NCI-H82 (cell line): ENCODE measurements around the gene IER3IP1.
"Not testable (repeated sequence)": the region's sequence is repeated elsewhere in the genome, so short reads cannot be mapped to it uniquely, and the experiment has no call there.

Experiments used
- DNase-seq: peaks from one replicate; lab custom pipeline; 2025; lab: John Stamatoyannopoulos, UW

Gene IER3IP1

DNA sequence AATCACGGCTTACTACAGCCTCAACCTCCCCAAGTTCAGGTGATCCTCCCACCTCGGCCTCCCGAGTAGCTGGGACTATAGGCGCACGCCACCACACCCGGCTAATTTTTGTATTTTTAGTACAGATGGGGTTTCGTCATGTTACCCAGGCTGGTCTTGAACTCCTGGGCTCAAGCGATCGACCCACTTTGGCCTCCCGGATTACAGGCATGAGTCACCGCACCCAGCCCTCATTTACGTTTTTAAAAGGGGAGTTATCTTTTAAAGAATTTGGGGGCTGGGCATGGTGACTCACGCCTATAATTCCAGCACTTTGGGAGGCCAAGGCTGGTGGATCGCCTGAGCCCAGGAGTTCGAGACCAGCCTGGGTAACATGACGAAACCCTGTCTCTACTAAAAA lies 17.8 kb downstream of the IER3IP1 start:
- not testable (repeated sequence) for DNase-seq

GRCh38 chr18:47151439-47151838 lies 24.7 kb downstream of the IER3IP1 start:
- no peak for DNase-seq

DNA sequence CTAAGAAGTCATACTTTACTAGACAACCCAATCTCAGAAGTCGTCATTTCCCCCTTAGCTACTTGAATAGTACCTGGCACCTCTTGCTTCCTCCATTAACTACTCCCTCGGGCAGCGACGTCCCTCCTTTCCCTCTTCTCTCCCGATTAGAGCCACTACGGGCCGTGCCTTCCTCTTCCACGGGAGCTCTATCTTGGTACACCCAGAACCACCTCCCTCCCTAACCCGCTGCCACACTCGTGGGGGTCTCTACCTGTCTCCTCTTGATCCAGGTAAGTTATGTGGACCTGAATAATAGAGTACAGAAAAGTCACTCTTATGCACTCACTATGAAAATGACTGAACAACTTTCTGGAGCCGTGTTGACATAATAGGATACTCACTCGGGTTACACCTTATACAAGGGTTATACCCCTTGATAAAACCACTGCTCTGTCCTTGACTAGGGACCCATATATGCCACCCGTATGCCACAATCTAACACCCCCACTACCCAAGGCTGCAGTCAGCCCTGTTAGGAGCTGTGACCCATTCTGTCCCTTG lies 25.3 kb downstream of the IER3IP1 start:
- DNase-seq: peak; percentile 52

GRCh38 chr18:47150029-47150823 lies 25.9 kb downstream of the IER3IP1 start, which contains the start of gene HDHD2:
TSS of gene HDHD2 (minus strand) at chr18:47150500. CDS start at chr18:47136439, 14,061 bp downstream.
- DNase-seq: peak; percentile 84

GRCh38 chr18:47149457-47150028 lies 26.6 kb downstream of the IER3IP1 start:
- peak; percentile 41 for DNase-seq

GRCh38 chr18:47146206-47146605 lies 30.0 kb downstream of the IER3IP1 start:
- no peak for DNase-seq

GRCh38 chr18:47143899-47144485 lies 32.2 kb downstream of the IER3IP1 start:
- DNase-seq: no peak

GRCh38 chr18:47143153-47143552 lies 33.0 kb downstream of the IER3IP1 start:
- no peak for DNase-seq

DNA sequence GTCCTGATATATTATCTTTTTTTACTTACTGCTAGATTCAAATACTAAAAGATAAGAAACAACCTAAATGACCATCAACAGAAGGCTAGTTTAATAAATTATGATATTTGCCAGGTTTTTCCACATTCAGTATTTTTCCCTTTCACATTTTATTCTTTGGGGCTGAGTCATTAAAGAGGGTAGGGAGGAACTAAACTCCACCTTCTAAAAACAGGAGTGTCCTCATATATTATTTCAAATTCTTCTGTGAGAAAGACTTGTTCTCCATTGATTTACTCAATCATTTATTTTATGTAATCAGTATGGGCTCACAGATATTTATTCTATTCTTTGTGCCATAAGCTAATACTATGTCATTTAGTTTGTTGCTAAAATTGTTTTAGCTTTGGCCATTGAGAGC lies 34.9 kb downstream of the IER3IP1 start:
- DNase-seq: no peak

GRCh38 chr18:47121146-47121545 lies 55.0 kb downstream of the IER3IP1 start:
- DNase-seq: no peak

GRCh38 chr18:47120428-47120827 lies 55.7 kb downstream of the IER3IP1 start:
- DNase-seq: no peak

DNA sequence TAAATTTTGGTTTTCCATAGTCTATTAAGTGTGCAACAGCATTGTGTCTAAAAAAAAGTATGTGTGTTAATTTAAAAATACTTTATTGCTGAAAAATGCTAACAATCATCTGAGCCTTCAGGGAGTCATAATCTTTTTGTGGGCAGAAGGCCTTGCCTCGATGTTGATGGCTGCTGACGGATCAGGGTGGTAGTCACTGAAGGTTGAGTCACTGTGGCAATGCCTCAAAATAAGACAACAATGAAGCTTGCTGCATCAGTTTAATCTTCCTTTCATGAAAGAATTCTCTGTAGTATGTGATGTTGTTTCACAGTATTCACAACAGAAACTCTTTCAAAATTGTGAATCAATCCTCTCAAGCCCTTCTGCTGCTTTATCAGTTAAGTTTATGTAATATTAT lies 57.2 kb downstream of the IER3IP1 start:
- DNase-seq: no peak

- no peak for DNase-seq
Observed at GRCh38 chr18:47115205-47115604, 61.0 kb downstream of the IER3IP1 start.

DNA sequence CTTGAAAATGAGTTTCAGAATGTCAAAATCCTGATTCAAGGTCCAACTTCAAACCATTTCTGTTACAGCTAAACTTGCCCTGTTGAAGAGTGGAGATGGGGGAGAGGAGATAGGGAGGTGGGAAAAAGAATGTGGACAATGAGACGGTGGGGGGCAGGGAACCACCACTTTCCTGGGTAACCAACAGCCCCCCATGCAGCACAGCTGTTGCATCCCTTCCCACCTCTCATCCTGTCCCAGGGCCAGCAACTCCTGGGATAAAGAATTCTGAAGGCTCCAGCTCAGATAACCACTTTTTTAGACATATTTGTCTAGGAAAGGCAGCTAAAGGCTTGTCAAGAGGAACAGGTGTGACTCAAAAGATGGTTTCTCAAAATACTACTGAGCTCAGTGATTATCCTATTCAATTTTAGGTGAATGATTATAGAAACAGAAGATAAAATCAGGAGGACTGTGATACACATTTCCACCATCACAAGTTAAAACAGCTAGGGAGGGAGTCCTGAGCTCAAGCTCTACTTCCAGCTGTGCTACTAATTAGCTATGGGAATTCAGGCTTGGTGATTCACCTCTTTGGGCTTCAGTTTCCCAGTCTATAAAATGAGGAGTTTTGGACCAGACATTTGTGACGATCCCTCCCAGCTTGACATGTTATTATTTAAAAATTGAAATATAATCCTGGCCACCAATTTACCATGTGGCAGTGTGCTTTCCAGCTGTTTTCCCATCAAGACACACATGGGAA lies 62.2 kb downstream of the IER3IP1 start:
- DNase-seq: no peak

DNA sequence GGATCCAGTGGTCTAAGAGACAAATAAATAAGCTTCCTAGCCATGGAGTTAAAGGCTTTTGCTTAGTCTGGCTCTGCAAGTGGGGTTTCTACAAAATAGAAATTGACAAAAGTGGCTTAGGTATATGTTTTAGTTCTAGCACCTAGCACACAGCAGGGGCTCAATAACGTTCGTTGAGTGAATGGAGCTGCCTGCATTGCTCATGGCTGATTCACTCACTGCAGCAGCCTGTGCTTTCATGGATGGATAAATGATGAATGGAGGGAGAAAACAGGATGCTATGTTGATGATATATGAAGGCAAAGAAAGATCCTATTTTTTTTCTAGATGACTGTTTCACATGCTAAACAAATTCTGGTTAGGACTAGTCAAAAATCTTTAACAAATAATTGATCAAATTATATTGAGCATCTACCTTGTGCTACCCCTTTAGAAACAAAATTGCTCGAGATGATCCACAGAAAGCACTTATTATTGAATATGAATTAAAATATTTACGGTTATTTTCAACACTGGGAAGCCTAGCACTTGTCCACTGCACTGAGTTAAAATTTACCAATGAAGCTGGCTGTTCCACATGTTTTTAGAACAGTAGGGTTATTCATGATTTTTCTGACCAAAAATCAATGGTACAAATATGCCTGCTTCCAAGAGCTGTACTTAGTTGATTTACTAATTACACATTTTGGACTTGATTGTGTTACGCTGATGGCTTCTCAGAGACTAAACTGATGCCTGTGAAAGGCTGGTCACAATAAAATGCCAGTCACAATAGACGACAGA lies 65.5 kb downstream of the IER3IP1 start:
- DNase-seq: no peak

DNA sequence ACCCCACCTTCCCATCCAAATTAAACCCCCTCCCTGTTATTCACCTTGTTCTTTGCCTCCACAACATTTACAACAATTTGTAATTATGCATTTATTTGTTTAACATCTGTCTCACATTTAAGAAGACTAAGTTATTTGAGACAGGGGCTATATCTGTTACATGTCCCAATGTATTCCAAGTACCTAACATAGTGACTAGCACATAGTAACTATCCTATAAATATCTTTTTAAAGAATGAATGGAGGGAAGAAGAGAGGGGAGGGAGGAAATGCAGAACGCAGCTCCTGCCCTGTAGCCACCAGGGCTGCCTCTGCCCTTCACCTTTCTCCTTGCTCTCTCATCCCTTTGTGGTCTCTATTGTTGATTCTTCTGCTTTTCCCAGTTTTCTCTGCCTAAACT lies 66.4 kb downstream of the IER3IP1 start:
- no peak for DNase-seq

GRCh38 chr18:47108998-47109405 lies 67.2 kb downstream of the IER3IP1 start:
- DNase-seq: no peak

DNA sequence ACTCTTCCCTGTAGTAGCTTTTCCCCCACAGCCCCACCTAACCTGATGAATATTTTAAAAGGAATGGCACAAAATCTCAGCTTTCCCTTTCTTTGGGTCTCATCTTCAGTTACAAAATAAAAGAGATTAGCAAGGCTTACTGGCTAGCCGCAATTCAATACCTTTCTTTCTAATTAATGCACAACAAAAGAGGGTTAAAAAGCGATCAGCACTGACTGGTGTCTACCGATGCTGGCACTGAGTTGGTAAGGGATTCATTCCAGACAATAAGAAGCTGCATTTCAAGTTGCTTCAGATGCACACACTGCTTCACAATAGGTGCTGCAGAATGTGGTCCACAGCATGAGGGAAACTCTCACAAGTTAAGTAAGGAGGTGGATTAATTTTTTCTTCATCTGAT lies 67.8 kb downstream of the IER3IP1 start:
- peak; percentile 47 for DNase-seq
